TTC549 (cell line): ENCODE measurements around the gene PRADC1.

Source experiments
- FAIRE-seq: peaks from 2 replicates; lab custom pipeline; 2012; peaks lifted over from hg19 to GRCh38; lab: Jason Lieb, UNC

The PRADC1 gene

DNA sequence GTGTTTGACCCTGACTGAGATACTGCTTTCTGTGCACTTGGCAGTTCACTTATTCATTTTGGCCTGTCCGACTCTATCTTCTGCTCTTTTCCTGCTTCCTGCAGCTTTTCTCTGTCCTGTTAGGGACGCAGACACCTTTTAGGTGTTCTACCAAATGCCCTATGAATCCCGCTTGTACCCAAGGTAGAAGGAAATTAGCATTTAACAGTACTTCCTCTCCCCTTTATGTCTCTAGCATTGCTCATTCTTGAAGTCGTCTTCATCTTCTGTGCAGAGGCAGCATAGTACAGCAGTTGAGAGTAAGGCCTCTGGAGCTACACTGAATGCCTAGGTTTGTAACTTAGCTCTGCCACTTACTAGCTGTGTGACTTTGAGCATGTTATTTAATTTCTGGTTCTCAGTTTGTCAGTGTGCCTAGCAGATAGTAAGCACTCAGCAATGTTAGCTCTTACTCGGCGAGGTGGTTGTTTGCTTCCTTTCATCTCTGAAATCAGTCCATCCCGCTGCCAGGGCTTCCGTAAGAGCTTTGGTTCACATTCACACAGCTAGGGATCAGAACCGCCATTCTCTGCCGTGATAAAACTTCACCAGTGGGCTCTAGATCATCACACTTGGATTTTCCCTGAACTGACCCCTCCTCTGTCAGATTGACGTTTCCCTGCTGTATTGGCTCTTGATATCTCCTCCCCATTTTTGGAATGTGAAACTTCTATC, 2.4 kb upstream of the PRADC1 start:
- FAIRE-seq, result no peak

DNA sequence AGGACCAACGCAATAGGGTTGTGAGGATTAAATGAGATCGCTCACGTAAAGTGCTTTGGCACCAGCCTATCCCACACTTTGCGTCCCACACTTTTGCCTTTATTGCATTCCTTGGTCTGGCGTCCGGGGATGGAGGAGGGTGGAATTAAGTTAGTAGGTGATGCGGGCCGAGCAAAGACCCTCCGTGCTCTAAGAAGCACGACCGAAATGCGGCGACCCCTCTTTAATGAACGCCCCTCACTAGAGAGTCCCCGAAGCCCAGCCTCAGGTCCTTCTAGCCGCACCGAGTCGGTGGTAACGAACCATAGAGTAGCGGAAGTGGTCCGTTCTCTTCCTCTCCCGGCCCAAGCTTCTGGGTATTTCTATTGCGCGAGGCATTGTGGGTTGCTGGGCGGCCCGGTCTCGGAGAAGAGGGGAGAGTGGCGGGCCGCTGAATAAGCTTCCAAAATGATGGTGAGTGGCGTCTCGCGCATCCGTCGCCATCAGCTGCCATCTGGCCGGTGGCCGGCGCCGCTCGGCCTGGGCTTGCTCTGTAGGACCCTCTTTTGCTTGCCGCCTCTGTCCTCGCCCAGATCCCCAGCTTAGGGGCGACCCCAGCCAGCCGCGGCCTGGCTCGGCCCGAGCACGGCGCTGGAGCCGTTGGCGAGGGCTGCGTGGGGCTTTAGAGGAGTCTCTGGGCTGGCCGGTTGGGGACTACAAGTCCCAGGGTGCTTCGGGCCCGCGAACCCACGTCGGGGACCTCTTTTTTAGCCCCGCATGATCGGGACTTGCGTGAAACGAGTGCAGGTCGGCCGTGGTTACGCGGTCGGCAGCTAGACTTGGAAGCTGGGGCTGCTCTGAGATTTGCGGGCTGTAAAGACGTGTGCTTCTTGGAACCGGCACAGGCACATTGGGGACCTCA, 1.1 kb upstream of the PRADC1 start, which contains the start of gene CCT7:
CCT7 (plus strand) TSS at position 377 of the 901 bp plus-strand sequence; CDS start at position 448, 71 bp downstream.
- FAIRE-seq, result no peak

DNA sequence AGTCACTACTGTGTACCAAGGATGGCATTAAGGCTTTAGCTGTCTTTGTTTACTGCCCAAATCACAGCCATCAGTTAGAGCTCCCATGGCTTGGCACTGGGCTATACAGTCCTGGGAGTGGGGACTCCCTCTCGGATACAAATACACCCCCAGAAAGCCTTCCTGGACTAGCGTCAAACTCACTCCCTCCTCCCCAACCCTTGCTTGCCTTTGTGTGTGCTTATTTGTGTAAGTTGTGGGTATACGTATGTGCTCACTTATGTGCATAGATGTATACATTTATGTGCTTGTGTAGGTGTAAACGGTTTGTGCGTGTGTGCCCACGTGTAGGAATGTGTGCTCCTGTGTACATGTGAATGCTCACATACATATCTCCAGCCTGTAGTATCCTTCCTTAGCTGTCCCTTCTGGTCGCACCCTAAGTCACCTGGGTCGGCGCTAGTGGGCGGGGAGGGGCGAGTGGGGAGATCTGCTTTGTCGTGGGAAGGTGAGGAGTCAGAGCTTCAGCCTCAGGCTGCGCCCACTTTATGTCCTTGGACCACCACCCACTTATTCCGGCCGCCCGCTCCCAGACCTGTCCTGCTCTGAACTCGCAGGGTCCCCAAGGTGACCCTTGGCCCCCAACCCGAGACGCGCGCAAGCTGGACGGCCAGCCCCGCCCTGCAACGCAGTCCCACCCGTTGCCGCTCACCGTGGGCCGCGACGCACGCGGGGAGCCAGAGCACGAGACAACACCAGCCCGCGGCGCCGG, 461 bp downstream of the PRADC1 start:
- FAIRE-seq, result no peak

DNA sequence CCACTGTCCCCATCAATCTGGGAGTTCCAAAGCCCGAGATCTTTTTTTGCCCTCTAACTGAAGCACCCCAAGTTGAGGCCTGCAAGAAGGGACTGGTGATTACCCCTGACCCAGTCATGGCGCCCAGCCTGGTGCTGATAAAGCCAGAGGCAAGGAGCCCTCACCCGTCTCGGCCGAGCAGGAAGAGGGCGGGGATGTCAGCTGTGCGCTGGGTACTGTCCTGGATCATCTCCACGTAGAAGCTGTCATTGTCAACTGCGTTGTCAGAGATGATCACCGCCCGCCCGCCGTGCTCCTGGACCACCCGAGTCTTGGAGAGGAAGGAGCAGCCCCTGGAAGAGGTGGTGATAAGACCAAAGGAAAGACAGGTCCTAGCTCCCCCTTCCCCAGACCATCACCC, 4.4 kb downstream of the PRADC1 start:
- FAIRE-seq, result no peak

DNA sequence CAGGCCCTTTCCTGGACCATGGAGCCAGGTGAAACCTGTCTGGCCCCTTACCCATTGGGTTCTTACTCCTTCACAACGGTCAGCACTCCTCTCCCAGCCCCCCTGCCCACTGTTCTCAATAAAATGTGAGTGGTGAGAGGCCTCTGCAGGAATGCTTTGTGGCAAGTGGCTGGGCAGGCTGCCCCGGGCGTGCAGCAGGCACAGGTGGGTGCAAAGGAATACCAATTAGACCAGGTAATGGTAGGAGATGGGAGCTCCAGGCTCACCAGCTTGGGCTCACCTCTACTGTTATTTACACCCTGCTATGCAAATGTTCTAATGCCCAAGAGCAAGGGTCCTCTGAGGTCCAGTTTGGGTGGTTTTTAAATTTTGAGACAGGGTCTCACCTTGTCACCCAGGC, 6.0 kb downstream of the PRADC1 start:
- no peak for FAIRE-seq

DNA sequence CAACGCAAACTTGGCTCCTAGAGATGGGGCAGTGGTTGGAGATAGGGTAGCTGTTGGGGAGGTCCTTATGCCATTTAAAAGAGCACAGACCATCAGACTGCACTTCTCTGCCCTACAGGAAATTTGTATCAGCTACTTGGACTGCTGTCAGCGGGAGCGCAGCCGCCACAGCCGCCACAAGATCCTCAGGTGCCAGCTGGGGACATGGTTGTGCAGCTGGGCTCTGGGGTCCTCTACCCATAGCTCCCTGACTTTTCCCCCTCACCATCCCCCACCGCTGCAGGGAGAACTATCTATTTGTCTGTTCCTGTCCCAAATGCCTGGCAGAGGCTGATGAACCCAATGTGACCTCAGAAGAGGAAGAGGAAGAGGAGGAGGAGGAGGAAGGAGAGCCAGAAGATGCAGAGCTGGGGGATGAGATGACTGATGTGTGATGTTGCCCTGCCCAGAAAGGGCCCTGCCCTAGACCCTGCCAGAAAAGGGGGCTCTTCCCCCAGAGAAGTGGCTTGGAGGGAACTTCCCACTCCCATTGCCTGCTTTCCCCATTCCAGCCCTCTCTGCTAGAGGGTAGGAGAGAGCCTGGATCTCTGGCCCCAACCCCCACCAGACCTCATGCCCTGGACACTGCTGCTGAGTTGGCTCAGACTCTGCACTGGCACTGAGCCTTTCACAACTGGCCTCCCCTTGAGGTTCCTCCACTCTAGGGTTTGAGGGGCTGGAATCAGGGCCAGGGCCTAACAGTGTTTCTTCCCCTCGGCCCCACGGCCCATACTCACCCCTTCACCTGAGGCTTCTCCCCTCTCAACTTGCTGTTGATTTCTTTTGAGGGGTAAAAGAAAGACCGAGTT, 7.3 kb downstream of the PRADC1 start:
- no peak for FAIRE-seq

DNA sequence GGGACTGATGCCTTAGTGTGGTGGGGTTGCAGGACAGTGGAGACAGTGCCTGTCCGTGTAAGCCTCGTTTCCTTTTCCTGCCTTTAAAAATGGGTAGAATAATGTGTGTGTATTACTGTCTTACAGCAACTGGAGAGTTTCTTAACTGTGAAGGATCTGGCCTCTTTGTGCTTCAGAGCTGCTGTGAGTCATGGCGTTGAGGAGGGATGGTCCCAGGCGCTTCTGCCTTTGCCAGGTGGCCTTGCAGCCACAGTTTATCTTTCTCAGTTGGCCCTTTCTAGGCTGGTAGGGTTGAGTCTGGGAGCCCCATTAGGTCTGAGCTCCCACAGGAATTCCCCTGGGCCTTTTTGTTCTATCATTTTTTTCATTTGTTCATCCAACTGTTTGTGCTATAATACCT, 9.2 kb downstream of the PRADC1 start:
- no peak for FAIRE-seq

DNA sequence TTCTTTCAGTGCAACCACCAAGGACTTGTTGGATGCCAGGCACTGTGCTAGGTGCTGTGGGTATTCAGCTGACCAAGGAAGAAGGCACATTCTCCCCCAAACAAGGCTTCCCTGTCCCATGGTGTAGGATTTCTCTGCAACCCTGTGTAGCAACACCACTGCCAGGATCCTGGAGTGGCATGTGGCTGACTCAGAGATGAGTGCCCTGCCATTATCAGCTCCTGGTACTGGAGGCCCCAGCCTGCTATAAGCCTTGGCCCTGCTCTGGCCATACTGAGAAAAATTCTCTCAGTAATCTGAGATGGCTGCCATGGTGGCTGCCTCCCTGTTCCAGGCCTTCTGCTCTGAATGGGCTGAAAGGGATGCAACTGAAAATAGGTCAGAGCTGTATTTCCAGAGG, 14.7 kb downstream of the PRADC1 start:
- FAIRE-seq, result no peak

DNA sequence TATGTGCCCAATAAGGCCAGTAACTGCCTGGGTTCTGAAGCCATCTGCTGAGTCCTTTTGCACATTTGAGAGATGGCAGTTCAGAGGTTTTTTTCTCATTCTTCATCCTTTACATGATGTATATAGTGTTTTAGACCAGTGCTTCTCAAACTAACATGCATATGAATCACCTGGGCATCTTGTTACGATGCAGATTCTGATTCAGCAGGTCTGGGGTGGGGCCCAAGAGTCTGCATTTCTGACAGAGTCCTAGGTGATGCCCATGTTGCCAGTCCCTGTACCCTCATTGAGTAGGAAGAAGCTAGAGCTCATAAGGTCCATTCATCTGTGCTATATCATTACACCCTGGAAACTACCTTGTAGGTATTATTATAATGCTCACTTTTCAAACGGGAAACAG, 15.2 kb downstream of the PRADC1 start:
- FAIRE-seq, result no peak

DNA sequence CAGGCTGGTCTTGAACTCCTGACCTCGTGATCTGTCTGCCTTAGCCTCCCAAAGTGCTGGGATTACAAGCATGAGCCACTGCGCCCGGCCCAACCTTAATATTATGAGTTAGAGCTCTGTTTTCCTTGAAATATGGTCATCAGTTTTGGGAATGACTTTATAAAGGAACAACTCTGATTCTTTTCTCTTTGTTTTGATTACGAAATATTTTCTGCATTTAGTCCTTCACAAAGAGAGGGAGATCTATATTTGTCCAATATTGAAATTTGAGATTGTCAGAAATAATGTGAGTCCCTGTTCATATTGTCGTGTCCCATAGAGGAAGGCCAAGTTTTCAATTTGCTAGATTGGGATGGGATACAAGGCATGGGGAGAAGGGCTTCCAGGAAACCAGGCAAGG, 15.9 kb downstream of the PRADC1 start:
- FAIRE-seq, result no peak

DNA sequence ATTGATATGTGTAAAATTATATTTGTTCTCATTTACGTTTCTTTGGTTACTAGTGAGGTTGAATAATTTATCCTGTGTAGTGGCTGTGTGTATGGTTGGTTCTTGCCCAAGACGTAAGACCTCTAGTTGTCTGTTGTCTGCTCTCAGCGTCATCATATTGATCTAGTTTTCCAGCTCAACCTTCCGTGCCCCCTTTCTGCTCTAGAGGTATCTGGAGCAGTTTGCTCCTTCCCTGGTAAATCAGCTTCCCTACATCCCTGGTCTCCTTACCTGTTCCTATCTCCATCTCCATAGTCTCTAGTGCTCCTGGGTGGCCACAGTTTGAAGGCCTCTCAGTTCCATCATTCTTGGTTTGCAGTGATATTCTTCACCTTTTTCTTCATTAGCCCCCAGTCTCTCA, 17.8 kb downstream of the PRADC1 start:
- no peak for FAIRE-seq

DNA sequence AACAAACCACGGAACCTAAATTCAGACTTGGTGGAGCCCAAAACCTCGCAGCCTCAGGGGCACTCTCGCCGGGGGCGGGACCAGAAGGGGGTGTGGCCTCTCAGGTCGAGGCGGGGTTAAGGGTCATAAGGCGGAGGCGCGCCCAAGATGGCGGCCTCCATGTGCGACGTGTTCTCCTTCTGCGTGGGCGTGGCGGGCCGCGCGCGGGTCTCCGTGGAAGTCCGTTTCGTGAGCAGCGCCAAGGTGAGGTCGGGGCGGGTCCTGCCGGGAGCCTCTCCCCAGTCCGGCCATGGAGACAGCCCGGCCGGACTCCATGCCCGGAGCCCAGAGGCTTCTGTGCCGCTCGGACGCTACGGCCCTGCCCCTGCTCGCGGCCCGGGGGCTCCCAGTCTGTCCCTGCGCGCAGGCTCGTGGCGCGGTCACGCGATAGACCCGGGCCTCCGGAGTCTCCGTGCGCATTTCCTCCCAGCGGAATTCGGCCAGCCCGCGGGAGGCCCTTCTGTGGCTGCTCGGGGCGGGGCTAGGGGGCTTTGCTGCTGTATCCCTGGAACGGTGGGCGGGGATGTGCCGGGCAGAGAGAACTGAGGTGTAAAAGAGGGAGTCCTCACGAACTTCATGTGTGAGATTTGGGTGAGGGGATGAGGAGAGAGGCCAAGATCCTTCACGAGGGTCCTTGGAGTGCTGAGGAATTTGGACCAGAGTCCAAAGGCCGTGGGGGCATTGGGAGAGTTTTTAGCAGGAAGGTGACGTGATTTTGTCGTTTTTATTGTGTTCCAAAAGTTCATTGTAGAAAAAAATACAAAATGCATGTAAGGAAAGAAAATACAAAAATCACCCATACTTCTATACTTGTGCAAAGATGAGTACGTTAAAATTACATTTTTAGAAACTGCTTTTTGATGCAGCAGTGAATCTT, 18.7 kb downstream of the PRADC1 start, which contains the start of gene SMYD5:
SMYD5 (plus strand) TSS at position 126 of the 916 bp plus-strand sequence; CDS start at position 148, 22 bp downstream.
- no peak for FAIRE-seq

DNA sequence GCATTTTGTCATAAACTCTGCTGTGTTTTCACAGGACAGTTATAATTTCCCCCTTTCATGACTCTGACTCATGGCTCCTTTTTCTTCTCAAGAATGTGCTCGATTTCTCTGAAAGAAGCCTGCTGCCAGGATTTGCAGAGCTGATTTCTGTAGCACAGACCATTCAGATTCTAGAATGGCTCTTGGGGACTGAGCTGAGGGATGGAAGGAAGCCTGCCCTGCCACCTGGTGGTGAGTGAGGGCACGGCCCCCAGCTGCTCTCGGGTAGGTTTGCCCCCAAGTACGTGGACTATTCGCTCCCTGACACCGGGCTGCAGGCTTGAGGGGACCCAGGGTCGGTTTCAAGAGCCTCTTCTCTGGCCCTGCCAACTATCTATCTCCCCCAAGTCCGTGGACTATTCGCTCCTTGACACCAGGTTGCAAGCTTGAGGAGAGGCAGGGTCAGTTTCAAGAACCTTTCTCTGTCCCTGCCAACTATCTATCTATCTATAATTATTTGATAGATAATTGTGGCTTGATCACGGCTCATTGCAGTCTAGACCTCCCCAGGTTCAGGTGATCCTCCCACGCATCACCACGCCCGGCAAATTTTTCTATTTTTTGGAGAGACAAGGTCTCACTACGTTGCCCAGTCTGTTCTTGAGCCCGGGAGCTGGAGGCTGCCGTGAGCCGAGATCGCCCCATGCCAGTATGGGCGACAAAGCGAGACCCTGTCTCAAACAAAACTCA, 20.4 kb downstream of the PRADC1 start:
- no peak for FAIRE-seq

DNA sequence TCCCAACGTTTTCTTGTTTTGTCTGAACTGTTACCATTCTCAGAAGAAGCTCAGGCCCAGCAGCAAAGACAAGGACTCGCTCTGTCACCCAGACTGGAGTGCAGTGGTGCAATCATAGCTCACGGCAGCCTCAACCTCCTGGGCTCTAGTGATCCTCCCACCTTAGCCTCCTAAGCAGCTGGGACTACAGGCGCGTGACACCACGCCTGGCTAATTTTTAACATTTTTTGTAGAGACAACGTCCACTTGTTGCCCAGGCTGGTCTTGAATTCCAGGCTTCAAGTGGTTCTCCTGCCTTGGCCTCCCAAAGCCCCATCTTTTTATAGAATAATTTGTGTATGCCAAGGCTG, 21.0 kb downstream of the PRADC1 start:
- no peak for FAIRE-seq

DNA sequence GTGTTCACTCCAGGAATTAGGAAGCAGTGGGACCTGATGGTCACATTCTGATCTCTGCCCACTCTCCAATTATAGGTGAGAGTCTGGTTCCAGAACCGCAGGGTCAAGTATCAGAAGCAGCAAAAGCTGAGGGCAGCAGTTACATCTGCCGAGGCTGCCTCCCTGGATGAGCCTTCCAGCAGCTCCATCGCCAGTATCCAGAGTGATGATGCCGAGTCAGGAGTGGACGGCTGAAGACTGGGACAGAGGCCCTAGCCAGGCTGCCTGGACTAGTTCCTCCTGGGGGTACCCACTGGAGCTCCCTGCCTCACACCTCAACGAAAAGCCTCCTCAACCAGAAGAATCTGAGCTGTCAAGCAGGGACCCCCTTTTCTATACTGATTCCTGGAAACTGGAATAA, 22.3 kb downstream of the PRADC1 start:
- no peak for FAIRE-seq

DNA sequence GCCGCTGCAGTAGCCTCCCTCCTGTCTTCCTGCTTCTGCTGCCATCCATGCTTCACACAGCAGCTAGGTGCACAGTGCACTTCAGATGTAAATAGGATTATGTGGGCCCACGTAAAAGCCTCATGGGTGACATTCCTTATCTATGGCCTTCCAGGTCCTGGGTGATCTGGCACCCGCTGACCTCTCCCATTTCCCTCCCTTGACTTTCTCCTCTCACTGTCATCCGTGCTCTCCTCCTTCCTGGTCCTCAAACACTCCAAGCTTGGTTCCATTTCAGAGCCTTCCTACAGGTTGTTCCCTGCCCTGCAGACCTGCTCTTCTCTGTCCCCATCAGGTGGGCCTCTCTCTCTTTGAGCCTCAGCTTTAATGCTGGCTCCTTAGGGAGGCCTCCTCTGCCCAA, 23.0 kb downstream of the PRADC1 start:
- no peak for FAIRE-seq

DNA sequence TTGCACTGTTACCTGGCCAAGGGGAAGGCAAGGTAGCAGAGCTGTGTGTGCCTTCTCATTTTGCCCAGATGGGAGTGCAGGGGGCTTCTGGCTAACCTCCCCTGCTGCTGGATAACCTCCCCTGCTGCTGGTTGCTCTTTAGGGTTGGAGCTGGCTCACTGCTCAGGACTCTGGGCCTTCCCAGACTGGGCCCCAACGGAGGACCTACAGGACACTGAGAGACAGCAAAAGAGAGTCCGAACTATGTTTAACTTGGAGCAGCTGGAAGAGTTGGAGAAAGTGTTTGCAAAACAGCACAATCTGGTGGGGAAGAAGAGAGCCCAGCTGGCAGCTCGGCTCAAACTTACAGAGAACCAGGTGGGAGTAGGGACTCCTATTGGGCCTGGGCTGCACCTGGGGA, 24.8 kb downstream of the PRADC1 start:
- no peak for FAIRE-seq

DNA sequence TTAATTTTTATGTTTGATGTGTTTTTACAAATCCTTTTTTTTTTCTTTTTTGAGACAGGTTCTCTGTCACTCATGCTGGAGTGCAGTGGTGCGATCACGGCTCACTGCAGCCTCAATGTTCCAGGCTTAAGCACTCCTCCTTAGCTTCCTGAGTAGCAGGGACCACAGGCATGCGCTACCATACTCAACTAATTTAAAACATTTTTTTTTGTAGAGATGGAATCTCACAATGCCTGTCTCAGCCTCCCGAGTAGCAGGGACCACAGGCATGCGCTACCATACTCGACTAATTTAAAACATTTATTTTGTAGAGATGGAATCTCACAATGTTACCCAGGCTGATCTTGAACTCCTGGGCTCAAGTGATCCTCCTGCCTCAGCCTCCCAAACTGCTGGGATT, 27.4 kb downstream of the PRADC1 start:
- FAIRE-seq, result no peak

DNA sequence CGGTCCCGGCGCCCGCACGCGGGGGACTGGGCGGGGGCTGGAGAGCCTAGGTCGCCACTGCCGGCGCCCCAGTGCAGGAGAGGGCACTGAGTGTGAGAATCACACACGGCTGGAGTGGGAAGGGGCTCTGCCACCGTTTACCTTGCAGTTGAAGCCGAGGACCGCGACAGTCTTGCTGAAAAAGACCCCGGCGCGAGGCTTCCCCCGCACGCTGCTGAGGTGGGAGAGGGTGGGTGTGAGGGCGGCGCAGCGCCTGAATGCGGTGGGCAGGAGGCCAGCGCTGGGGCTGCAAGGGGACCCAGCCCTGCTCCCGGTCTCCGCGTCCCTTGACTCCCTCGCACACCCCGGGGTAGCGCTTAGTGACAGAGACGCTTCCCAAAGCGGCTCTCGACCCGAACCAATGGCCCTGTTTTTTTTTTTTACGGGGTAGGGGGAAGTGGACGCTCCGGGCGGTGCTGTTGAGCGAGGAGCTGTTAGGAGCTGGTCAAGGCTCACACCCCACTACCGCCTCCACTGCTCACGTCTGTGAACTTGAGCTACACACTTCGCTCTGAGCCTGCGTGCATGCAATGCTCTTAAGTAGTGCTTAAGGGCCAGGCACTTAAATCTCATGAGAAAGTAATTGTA, 29.9 kb downstream of the PRADC1 start:
- FAIRE-seq, result no peak
